Effector CD4-positive, alpha-beta T cell (primary cell): ENCODE data around the gene SFMBT1.
A peak's percentile ranks its signal among the peaks of the same experiment; 100 is the strongest.
"Not testable (repeated sequence)": the region's sequence is repeated elsewhere in the genome, so short reads cannot be mapped to it uniquely, and the experiment has no call there.

Experiments
- DNase-seq: peaks from one replicate; pipeline ENCODE4 v3.0.0-alpha.2; 2020

The SFMBT1 gene

GRCh38 chr3:53073553-53074365, 27.9 kb upstream of the SFMBT1 start:
- DNase-seq, result no peak

- DNase-seq, result peak; percentile 86
Observed at GRCh38 chr3:53072653-53073552, 27.0 kb upstream of the SFMBT1 start.

DNA sequence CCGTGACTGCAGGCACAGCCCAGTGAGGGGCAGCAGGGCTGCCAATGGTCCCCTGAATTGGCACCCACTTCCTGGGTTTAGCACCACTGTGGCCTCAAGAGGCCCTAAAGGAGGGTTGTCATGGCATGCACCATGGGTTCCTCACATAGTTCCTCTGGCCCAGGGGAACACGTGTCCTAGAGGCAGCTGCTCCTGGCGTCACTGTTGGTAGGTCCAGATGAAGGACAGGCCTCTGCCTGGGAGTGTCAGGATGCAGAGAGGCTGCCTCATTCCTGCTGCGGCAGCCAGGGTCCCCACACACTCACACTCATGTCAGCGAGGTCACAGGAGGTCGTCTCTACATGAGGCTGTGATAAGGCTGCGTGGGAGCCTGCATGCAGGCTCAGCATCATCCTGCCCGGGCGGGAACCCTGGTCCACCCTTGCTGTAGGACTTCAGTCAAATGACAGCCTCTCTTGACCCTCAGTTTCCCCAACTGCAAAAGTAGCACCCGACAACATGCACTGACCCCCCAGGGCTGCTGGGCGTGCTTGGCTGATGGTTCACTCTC, 26.1 kb upstream of the SFMBT1 start:
- no peak for DNase-seq

GRCh38 chr3:53069422-53070068, 23.7 kb upstream of the SFMBT1 start:
- no peak for DNase-seq

- DNase-seq, result no peak
Observed at GRCh38 chr3:53068176-53068575, 22.3 kb upstream of the SFMBT1 start.

GRCh38 chr3:53067567-53067966, 21.7 kb upstream of the SFMBT1 start:
- no peak for DNase-seq

DNA sequence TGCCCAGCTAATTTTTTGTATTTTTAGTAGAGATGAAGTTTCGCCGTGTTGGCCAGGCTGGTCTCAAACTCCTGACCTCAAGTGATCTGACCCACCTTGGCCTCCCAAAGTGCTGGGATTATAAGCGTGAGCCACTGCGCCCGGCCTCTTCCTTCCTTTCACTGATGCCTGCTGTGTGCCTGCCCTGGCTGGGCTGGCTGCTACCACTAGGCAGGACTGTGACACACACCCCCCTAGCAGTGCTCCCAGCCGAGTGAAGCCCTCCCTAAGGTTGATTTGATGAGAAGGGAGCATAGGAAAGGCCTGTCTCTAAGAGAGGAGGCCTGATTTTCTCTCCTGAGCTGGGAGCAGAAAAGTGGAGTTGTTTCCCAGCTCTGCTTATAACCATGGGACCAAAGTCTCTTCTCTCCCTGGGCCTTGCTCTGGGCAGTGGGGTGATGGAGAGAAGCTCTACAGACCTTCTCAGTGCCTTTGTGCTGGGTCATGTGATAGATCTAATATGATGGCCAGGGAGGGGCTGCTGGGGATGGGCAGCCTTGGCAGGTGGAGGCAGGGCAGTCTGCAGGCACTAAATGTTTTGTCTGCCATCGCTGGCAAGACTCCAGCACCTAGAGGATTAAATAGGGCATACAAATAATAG, 20.1 kb upstream of the SFMBT1 start:
- DNase-seq, result no peak

DNA sequence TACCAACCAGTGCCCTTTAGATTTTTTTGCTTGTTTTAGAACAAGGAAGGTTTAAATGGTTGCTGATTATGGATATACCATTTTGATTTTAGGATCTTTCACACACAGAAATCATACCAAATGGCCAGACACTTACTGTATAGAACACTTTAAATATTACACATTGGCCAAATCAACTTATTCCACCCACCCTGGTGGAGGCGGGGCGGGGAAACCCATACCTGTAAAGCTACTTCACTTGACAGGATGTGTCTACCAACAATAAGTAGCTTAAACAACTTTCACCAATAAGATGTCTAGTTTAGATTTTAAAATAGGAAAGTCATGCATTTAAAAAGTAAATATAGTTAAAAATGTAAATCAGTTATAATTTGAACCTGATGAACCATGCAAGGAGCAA, 17.0 kb upstream of the SFMBT1 start:
- DNase-seq, result no peak

DNA sequence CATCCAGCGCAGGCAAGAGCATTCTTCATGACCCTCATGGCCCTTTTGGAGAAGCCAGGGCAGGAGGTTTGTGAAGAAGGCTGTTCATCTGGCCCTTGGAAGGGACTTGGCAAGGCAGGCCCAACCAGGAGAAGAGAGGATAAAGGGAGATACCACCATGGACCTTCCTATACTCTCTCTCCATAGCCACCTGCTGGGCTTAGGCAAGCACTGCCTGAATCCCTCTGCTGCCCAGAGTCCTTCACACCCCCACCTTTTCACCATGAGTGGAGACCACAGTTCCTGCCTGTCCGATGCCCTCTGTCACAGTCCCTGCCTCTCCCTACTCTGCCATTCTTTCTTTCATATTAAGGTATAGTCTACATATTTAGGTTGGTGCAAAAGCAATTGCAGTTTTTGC, 10.6 kb upstream of the SFMBT1 start:
- no peak for DNase-seq

DNA sequence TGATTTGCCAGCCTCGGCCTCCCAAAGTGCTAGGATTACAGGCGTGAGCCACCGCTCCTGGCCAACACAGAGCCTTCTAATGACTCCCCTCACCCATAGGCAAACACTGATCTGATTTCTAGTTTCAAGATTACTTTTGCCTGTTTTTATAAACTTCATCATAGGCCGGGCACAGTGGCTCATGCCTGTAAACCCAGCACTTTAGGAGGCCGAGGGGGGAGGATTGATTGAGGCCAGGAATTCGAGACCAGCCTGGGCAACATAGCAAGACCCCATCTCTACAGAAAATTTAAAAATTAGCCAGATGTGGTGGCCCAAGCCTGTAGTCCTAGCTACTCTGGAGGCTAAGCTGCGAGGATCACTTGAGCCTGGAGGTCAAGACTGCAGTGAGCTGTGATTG, 8.4 kb upstream of the SFMBT1 start:
- DNase-seq, result not testable (repeated sequence)

- DNase-seq, result no peak
Observed at GRCh38 chr3:53051929-53052328, 6.1 kb upstream of the SFMBT1 start.

GRCh38 chr3:53049987-53050386, 4.1 kb upstream of the SFMBT1 start:
- DNase-seq, result no peak

DNA sequence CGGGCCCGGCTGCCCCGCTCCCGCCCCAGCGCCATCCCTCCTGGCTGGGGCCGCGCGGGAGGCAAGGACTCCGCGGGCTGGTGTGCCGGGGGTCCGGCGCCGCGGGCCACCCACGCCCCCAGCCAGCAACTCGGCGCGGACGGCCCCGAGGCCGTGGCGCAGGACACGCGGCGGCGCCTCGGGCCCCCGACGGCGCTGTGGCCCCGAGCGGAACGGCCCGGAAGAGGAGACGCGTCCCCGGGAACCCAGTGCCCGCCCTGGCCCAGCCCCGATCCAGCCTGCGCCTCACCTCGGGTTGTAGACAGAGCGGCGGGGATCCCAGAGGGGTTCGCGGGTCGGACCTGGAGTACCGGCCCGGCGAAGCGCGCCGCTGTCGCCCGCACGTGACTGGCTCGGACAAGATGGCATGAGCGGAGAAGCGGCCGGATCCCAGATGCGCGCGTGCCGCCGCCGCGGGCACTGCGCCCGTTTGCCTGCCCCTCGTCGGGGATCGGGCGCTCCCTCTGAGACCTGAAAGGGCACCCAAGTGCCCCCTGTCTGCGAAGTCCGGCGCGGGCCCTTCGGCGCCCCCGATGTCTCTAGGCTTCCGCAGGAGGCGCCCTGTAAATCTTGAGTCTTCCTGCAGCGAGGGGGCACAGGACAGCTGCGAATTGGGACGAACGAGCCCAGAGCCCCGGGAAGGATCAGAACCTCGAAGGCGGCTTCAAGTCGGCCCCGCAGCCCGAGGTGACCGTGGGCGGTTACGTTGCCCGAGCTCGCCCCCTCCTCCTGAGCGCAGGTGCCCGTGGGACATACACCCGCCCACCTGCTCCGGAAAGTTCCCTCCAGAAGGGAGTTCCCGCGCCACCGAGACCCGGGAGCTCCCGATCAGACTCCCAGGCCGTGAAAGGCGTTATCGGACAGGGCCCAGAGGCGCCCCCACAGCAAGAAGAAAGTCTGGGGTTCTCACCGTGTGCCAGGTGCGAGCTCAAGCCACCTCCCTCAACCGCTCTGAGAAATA, 598 bp upstream of the SFMBT1 start:
- peak; percentile 58 for DNase-seq

GRCh38 chr3:53044711-53045517, 959 bp downstream of the SFMBT1 start:
- DNase-seq, result peak; percentile 56

DNA sequence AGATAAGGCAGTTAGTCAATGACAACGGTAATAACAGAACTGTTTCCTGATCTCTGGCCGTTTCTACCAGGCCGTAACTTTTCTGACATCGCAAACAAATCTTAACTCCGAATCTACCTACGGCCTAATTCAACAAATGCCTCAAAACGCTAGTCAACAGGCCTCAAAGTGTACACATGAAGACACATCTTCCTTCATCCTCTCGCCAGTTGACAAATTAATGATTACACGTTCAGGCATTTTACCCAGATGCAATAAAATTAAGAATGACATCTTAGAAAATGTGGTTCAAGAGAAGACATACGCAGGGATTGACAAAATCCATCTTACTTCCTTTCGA, 1.5 kb downstream of the SFMBT1 start:
- no peak for DNase-seq

- DNase-seq, result no peak
Observed at GRCh38 chr3:53043738-53044137, 2.1 kb downstream of the SFMBT1 start.

GRCh38 chr3:53042651-53043050, 3.2 kb downstream of the SFMBT1 start:
- no peak for DNase-seq

- no peak for DNase-seq
Observed at GRCh38 chr3:53040351-53040820, 5.5 kb downstream of the SFMBT1 start.

GRCh38 chr3:53039376-53039752, 6.5 kb downstream of the SFMBT1 start:
- no peak for DNase-seq

GRCh38 chr3:53038679-53039375, 7.0 kb downstream of the SFMBT1 start:
- DNase-seq, result no peak
